ENCODE data around the gene FRG2.
"Not testable (repeated sequence)": the region's sequence is repeated elsewhere in the genome, so short reads cannot be mapped to it uniquely, and the experiment has no call there.

GRCh38 chr4:190021973-190022372, 5.1 kb downstream of the FRG2 start:
- TF ChIP-seq CTCF (IDR thresholded peaks at IDR 0.05; ENCODE audit: low read depth, low read length); POLR2A (IDR thresholded peaks at IDR 0.05; ENCODE audit: extremely low read depth, insufficient read length); MAX (IDR thresholded peaks at IDR 0.05; ENCODE audit: low read depth, low read length): not testable (repeated sequence)
